WI38 (cell line): Measurements from ENCODE around the gene POLA1.

Source experiments
- H3K4me3 ChIP-seq: 2 replicates; pipeline ENCODE4 v1.5.1; 2011; ENCODE audit warnings: low read depth, mild to moderate bottlenecking, control low read depth, low read length
- TF ChIP-seq, protein P1 (sequence below): IDR thresholded peaks from 2 replicates; pipeline ENCODE4 v1.5.1; 2012; ENCODE audit warnings: low read depth, mild to moderate bottlenecking, control low read depth, low read length

Gene POLA1

DNA sequence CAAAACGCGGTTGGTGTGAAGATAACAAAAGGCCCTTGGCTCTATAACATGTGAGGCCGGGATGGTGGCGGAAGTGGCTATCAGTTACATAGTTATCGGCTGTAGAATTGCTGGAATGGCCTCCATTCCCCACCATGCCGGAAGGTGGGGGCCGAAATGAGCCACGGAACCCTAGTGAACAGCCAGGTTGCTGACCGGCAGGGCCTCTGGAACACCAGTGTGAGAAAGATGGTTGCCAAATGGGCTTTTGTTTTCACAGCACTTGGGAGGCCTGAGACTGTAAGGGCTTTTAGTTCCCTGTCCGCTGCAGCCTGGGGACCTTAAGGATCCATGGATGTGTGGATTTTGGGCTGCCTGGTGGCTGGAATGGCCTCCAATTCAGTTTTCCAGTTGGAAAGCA lies 345.3 kb downstream of the POLA1 start:
- no peak overlapping the region for H3K4me3 ChIP-seq
- TF ChIP-seq, protein P1, sequence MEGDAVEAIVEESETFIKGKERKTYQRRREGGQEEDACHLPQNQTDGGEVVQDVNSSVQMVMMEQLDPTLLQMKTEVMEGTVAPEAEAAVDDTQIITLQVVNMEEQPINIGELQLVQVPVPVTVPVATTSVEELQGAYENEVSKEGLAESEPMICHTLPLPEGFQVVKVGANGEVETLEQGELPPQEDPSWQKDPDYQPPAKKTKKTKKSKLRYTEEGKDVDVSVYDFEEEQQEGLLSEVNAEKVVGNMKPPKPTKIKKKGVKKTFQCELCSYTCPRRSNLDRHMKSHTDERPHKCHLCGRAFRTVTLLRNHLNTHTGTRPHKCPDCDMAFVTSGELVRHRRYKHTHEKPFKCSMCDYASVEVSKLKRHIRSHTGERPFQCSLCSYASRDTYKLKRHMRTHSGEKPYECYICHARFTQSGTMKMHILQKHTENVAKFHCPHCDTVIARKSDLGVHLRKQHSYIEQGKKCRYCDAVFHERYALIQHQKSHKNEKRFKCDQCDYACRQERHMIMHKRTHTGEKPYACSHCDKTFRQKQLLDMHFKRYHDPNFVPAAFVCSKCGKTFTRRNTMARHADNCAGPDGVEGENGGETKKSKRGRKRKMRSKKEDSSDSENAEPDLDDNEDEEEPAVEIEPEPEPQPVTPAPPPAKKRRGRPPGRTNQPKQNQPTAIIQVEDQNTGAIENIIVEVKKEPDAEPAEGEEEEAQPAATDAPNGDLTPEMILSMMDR, result no peak

DNA sequence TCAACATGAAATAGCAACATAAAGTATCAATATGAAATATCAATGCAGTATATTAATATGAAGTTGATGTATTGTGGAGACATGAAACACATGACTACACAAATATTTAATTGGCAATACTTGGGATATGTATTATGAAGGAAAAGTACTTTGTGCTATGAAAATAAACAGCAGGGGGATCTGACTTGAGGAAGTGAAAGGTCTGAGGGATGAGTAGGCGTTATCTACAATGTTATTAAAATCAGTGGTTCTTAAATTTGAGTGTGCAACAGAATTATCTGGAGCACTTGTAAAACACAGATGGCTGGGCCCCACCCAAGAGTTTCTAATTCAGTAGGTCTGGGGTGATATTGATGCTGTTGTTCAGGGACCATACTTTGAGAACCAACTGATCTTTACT lies 349.5 kb downstream of the POLA1 start:
- TF ChIP-seq, protein P1, result no peak
- no peak overlapping the region for H3K4me3 ChIP-seq
